ENCODE results near the gene CIAO2B.

The CIAO2B gene

GRCh38 chr16:66885491-66885890 is 48.7 kb downstream of the CIAO2B start:
- DNase-seq = no peak

DNA sequence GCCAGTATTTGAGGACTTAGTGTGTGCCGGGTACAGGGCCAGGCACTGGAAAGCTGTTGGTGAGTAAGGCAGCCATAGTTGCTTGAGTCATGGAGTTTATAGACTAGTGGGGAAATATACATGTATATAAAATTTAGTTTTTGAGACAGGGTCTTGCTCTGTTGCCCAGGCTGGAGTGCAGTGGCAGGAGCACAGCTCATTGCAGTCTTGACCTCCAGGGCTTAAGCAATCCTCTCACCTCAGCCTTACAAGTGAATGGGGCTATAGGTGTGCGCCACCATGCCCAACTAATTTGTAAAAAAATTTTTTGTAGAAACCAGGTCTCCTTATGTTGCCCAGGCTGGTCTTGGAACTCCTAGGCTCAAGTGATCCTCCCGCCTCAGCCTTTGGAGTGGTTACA is 51.5 kb downstream of the CIAO2B start:
- no peak for DNase-seq

All from activated CD4-positive, alpha-beta T cell treated with anti-CD3 and anti-CD28 coated beads, Interleukin-2, amount 50 U/mL, for 16 hours (primary cell).